OCI-LY3 (cell line): Measurements from ENCODE around the gene ARMC9.

Experiments
- CTCF ChIP-seq: fragments of 200-600, 300-600 bp; sonication (generic); IDR thresholded peaks from 2 replicates; pipeline ENCODE4 v1.5.1; 2014; ENCODE audit warnings: antibody characterized with exemption, low read length, low read depth
- EZH2phosphoT487 ChIP-seq: fragments of 200-600 bp; shearing (Covaris generic); IDR thresholded peaks from 2 replicates; pipeline ENCODE4 v1.6.1; 2018; ENCODE audit warnings: antibody characterized with exemption, mixed run types, low read depth

GRCh38 chr2:231325826-231326225 is 127.4 kb downstream of the ARMC9 start:
- TF ChIP-seq CTCF (no peak), EZH2phosphoT487 (no peak)
